ENCODE results near the gene B9D1. TPM values are rescaled to one million over a fixed set of nuclear protein-coding genes. Genes with fewer than 3 reads are reported as not detected.

The B9D1 gene
- total RNA-seq, 4 donors from 2014 or later: 4.6 to 25.1 (median 10.5) TPM

- TF ChIP-seq CTCF (IDR thresholded peaks at IDR 0.05; ENCODE audit: low read depth): no peak
Observed at GRCh38 chr17:19343671-19344151, 18.8 kb downstream of the B9D1 start.

GRCh38 chr17:19343256-19343630 lies 19.3 kb downstream of the B9D1 start:
- TF ChIP-seq CTCF (IDR thresholded peaks at IDR 0.05; ENCODE audit: low read depth): no peak

GRCh38 chr17:19342611-19343255 lies 19.8 kb downstream of the B9D1 start:
- TF ChIP-seq CTCF (IDR thresholded peaks at IDR 0.05; ENCODE audit: low read depth): no peak

- TF ChIP-seq CTCF (IDR thresholded peaks at IDR 0.05; ENCODE audit: low read depth): no peak
Observed at GRCh38 chr17:19341641-19342610, 20.6 kb downstream of the B9D1 start.

GRCh38 chr17:19341211-19341631 lies 21.3 kb downstream of the B9D1 start:
- TF ChIP-seq CTCF (IDR thresholded peaks at IDR 0.05; ENCODE audit: low read depth): no peak

- TF ChIP-seq CTCF (IDR thresholded peaks at IDR 0.05; ENCODE audit: low read depth): no peak
Observed at GRCh38 chr17:19339341-19339815, 23.1 kb downstream of the B9D1 start.

Data from subcutaneous adipose tissue (tissue), 4 donors.